Sciatic nerve (tissue), 2 donors: ENCODE results near the gene RFXAP. TPM values are rescaled to one million over a fixed set of nuclear protein-coding genes. Genes with fewer than 3 reads are reported as not detected.

Experiments used
- ATAC-seq: fragments of 200-7000 bp; cut with Tn5 transposase; one replicate; pipeline ENCODE4 v1.9.1; 2020; ENCODE audit warnings: mild to moderate bottlenecking, moderate library complexity
- DNase-seq: peaks from one replicate; pipeline ENCODE4 v3.0.0-alpha.2; 2020; ENCODE audit warnings: low spot score
- intact Hi-C: fragments of 100-400 bp; cut with DNase I; formaldehyde crosslinking; loops from one replicate; pipeline ENCODE4 v1.14.2; 2022
- total RNA-seq: library from RNA; stranded (reverse); fragmentation: NEBNext Ultra II Directional; extraction: Animal tissue kit (Norgen Biotek cat#: 25700); gene quantifications from one replicate; pipeline ENCODE4 v1.2.1, GENCODE V29; 2021
- donor health status: DM: no; HTN: no; CAD: no.
- donor health status: DM: no; HTN: no; CAD: no.

The RFXAP gene
- total RNA-seq, 1 donor from 2014 or later, result 8.5 TPM

DNA sequence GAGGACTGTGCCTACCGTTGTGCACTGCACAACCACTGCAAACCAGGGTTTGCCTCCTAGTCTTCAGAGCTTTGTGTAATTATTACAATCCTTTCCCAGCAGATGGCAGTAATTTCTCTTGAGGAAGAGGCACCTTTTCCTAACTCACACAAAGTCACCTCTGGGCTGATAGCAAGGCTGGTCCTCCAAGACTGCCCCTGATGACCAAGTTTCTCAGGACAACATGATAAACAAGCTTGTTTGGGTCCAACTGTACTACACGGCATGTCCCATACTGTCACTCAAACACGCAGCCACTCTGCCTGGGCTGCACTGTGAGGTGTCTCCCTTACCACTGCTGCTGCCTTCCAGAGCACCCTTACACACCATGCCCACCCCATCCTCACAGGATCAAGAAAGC lies 39.3 kb downstream of the RFXAP start:
- ATAC-seq (peak; percentile 78), DNase-seq (no peak)
- intact Hi-C loops, result loop anchor here (10.0 kb wide), 1 partner anchor 127 kb away; no protein-coding TSS in a partner anchor

DNA sequence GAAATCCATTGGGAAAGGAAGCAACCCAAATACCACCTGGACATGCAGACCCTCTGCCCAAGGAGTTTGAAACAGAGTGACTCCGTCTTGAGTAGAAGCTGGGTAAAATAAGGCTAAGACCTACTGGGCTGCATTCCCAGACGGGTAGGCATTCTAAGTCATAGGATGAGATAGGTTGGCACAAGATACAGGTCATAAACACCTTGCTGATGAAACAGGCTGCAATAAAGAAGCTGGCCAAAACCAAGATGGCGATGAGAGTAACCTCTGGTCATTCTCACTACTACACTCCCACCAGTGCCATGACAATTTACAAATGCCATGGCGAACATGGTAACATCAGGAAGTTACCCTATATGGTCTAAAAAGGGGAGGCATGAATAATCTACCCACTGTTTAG lies 40.2 kb downstream of the RFXAP start:
- intact Hi-C loops, result loop anchor here (10.0 kb wide), 1 partner anchor 126 kb away; no protein-coding TSS in a partner anchor
- DNase-seq, result no peak

DNA sequence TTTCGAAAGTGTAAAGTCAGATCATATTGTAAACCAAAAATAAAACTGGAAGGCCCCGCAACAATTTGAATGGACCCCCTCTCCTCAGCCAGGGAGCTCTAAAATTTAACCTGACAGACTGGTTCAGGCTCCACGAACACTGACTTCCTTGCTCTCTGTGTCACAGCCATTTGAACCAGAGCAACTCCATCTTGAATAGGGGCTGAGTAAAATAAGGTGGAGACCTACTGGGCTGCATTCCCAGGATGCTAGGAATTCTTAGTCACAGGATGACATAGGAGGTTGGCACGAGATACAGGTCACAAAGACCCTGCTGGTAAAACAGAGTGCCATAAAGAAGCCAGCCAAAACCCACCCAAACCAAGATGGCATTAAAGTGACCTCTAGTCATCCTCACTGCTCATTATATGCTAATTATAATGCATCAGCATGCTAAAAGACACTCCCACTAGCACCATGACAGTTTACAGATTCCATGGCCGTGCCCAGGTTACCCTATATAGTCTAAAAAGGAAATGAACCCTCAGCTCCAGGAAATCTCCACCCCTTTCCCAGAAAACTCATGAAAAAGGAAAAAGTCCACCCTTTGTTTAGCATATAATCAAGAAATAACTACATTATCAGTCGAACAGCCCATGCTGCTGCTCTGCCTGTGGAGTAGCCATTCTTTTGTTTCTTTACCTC lies 43.1 kb downstream of the RFXAP start:
- ATAC-seq, result no peak
- DNase-seq, result no peak
- intact Hi-C loops, result no loop called here

More for the DNA sequence above, 40.2 kb downstream of the RFXAP start:
- ATAC-seq, result no peak

DNA sequence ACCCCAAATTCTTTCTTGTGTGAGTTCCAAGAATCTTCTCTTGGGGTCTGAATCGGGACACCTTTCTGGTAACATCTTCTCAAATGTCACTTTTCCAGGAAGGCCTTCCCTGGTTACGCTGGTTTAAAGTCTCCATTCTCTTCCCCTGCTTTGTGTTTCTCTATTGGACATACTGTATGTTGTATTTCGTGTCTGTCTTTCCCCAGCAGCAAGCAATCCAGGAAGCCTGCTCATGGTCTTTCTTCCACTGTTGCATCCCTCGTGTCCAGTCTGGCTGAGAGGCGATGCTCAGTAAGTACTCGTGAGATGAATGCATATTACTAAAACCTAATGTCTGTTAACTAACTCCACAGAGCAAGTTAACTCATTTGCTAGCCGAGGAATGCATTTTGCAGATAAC lies 43.7 kb downstream of the RFXAP start:
- DNase-seq (no peak), ATAC-seq (no peak)
- intact Hi-C loops, result no loop called here

DNA sequence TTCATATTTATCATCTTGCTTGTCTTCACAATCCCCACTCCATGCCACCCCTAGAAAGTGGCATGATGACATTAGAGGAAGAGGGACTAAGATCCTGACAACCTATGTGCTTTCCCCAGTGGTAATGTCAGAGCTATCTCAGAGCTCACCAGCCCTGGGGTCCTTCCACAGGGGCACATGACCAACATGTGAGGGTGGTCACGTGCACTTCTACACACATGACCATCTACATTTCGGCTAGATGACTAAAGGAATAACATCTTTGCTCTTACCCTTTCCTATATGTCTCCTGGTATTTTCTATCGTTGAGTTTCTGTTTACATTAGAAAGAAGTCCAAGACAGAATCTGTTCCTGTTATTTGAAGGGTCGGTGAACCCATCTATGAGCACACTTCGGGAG lies 46.2 kb downstream of the RFXAP start:
- no peak for ATAC-seq
- intact Hi-C loops, result no loop called here
- DNase-seq, result no peak

DNA sequence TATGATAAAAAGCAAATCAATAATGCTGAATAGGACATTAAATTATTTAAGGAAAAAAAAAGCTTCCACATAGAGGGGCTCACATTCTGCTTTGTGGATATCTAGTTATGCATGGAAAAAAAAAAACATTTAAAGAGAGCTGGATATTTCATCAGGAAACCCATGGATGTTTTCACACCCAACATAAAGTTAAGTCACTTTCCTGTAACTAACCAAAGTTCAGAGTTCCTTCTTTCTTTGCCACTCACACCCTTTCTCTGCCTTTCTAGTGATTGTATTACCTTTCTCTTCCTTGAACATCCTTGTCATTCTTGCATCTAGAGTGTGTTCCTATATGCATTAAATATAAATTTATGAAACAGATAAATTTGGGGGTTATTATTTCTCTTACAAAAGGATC lies 47.2 kb downstream of the RFXAP start:
- intact Hi-C loops, result no loop called here
- no peak for ATAC-seq
- no peak for DNase-seq

DNA sequence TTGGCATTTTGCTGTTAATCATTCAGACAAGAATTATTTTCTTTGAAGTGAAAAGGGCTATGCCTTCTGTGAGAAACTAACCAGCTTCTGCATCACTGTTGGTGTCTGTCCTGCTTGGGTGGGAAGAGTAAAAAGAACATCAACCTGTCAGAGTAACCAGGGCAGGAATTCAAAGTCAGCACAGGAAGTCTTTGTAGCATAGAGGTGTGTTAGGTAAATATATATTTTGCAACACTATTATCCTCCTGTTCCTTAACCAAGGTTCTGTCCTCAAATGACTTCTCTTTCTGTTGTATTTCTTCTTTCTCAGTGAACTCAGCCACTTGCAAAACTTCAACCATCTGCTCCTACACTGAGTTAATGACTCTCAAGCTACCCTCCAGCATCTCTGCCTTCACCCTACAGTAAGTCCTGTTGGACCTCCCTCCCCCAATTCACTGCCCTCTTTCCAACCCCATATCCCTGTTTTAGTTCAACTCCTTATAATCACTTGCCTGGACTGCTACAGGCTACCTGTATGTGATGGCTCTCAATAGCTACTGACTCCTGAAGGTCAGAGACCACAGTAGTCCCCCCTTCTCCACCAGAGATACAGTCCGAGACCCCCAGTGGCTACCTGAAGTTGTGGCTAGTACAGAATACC lies 51.1 kb downstream of the RFXAP start:
- intact Hi-C loops, result no loop called here
- ATAC-seq (no peak), DNase-seq (no peak)

DNA sequence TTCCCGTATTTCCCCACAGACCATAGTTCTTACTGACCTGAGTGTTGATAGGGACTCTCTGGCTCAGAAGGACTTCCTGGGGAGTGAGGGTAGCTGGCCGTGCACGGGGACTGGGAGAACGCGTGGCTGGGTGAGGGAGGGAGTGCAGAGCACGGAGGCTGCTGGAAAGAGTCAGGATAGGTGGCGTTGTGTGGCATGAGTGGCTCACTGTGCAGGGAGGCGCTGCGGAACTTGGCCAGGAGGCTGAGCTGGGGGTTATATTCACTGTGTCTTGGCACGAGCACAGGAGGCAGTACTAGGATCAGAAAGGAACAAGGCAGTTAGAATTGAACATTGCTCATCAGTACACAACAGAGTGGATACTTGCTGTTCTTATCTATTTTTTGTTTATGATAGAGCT lies 53.6 kb downstream of the RFXAP start:
- intact Hi-C loops, result no loop called here
- ATAC-seq, result no peak

DNA sequence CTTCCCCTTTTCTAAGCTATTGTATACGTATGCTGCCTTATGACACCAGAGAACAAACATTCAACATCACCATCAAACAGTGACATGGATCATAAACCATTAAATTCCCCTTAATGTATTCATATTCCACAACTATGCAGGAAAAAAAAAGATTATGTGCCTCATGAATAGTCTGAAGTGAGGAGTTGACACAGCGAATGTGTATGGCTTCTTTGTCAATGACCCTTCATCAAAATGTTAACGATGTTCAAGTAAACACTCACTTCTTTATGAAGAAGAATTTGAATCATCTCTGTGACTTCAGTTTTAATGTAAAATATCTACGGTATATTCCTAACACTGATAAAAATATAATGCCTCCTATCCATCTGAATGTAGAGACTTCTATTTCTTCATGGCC lies 56.4 kb downstream of the RFXAP start:
- ATAC-seq (no peak), DNase-seq (no peak)
- intact Hi-C loops, result no loop called here

More for the DNA sequence above, 53.6 kb downstream of the RFXAP start:
- no peak for DNase-seq

DNA sequence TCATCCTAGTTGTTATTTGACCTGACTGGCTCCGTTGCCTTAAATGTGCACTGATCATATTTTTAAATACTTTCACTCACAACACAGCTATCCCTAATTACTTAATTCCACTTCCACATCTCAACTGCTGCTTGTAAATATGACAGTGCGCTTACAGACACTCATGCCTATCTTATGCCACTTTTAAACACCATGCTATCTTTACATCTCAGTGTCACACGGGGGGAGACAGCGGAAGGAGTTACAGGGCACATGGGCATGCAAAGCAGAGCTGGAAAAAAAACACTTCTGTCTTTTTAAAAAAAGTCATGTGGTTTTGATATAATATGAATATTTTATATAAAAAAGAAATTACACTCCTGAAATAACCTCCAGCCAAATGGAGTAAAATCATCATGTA lies 56.9 kb downstream of the RFXAP start:
- no peak for ATAC-seq
- DNase-seq, result no peak
- intact Hi-C loops, result no loop called here

Other genes starting within 250 kb of the RFXAP start
- 1.7 TPM for gene SERTM1, start 145.2 kb upstream of the RFXAP start, total RNA-seq
- gene SMAD9, start 101.0 kb downstream of the RFXAP start, total RNA-seq, result 30.5 TPM
- 36.0 TPM for gene ALG5, start 180.1 kb downstream of the RFXAP start, total RNA-seq
- 28.8 TPM for gene EXOSC8, start 181.6 kb downstream of the RFXAP start, total RNA-seq
- 62.8 TPM for gene SUPT20H, start 240.5 kb downstream of the RFXAP start, total RNA-seq